ENCODE results near the gene GPM6B.

Gene GPM6B

GRCh38 chrX:13721819-13722519 is 94.9 kb downstream of the GPM6B start:
- no peak for DNase-seq

GRCh38 chrX:13721371-13721770 is 95.5 kb downstream of the GPM6B start:
- DNase-seq: no peak

Measured in right hindlimb (tissue), 1 donor.